ENCODE data around the gene CNTN1.

Gene CNTN1

DNA sequence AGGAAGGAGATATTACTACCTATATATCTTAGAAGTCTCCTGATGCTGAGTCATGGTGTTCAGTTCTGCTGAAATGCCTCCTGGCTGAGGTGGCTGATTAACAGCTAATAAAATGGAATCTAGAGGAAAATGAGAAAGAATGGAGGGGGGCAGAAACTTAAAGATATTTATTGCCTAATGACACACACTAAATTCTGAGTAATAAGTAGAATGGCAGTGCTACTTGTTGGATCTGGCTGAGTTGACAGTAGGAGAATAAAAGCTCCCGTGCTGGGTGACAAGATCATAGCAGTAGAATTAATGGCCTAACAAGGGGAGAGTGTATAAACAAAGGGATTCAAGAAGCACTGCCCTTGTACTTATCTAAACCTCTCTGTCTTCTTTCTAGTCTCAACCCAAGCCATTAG is 137.5 kb downstream of the CNTN1 start:
- no peaks in the 10 kb centered on the region for H3K27me3 Mint-ChIP-seq
- H3K9me3 Mint-ChIP-seq = peaks cover 2% of the 10 kb centered on the region
- H3K4me1 Mint-ChIP-seq (ENCODE audit: low read depth) = no peaks in the 10 kb centered on the region
- no peak for DNase-seq
- H3K36me3 Mint-ChIP-seq (ENCODE audit: low read depth) = no peaks in the 10 kb centered on the region
- no peak overlapping the region for H3K4me3 Mint-ChIP-seq
- H3K27ac Mint-ChIP-seq = no peak overlapping the region

DNA sequence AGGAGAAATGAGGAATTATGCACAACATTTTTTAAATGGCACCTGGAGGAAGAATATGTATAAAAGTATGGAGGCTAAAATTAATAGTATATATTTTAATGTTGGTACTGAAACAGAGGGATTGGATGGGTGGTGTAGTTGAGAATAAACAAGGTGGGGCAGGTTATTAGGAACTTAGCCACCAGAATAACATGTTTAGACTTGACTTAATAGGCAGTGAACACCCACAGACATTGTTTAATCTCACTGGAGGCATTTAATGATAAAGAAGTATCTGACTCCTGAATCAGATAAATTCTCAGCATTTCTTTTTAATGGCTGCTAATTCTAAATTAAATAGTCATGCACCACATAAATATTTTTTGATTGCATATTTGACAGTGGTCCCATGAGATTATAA is 139.7 kb downstream of the CNTN1 start:
- DNase-seq = no peak
- no peaks in the 10 kb centered on the region for H3K36me3 Mint-ChIP-seq (ENCODE audit: low read depth)
- H3K9me3 Mint-ChIP-seq = no peaks in the 10 kb centered on the region
- H3K27ac Mint-ChIP-seq = no peak overlapping the region
- no peaks in the 10 kb centered on the region for H3K27me3 Mint-ChIP-seq
- H3K4me3 Mint-ChIP-seq = no peak overlapping the region
- H3K4me1 Mint-ChIP-seq (ENCODE audit: low read depth) = no peaks in the 10 kb centered on the region

DNA sequence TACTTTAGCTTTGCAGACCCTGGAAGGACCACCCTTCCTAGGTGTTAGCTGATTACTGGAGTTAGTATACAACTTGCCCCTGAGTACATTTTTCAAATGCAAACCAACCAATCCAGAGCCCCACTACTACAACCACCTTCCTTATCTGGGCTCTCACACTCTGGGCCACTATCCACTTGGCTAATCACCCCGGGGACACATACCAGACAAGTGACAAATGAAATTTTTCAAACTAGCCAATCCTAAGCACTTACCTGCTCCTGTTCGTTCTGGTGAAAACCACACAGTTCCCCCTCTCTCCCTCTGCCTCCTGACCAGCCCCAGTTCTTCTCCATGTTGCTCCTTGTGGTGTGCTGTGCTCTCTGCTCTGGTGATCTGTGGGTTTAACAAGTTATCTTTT is 140.4 kb downstream of the CNTN1 start:
- Mint-ChIP-seq H3K4me3 (no peak overlapping the region), H3K9me3 (no peaks in the 10 kb centered on the region), H3K27ac (no peak overlapping the region), H3K4me1 (ENCODE audit: low read depth) (no peaks in the 10 kb centered on the region), H3K36me3 (ENCODE audit: low read depth) (no peaks in the 10 kb centered on the region), H3K27me3 (no peaks in the 10 kb centered on the region)
- no peak for DNase-seq

DNA sequence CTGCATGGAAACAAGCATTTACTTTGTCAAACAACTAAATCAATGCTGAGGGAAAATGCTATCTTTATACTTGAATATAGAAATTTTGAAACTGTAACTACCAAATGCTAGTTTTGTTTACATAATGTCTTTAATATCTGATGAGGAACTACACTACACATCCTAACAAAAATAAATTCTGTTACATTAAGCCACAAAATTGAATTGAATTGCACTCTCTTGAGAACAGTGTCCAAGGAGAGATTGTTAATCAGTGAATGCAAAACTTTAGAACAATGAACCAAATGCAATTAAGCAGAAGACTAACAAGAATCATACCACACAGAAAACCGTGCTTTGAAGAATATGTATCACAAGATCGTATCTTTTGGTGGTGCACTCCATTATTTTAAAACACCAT is 141.6 kb downstream of the CNTN1 start:
- DNase-seq = no peak
- H3K27me3 Mint-ChIP-seq = no peaks in the 10 kb centered on the region
- peaks cover 3% of the 10 kb centered on the region for H3K9me3 Mint-ChIP-seq
- H3K4me1 Mint-ChIP-seq (ENCODE audit: low read depth) = no peaks in the 10 kb centered on the region
- H3K27ac Mint-ChIP-seq = no peak overlapping the region
- no peak overlapping the region for H3K4me3 Mint-ChIP-seq
- H3K36me3 Mint-ChIP-seq (ENCODE audit: low read depth) = no peaks in the 10 kb centered on the region

DNA sequence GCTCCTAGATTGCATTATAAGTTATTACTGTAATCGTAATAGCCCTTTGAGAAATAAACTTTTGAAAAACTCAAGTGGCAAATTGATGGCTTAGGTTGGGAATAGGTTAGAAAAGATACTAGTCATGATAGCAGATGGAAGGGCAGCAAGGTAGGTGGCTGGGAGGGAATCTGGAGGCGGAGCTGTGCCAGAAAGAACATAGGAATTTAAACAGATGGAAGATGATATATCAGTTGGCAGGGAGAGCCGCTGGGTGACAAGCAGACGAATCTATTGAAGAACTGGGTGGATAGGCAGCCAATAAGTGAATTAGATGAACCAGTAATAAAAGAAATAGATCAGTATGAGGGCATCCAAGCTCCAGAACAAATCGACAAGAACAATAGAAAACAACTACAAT is 142.1 kb downstream of the CNTN1 start:
- Mint-ChIP-seq H3K27ac (no peak overlapping the region), H3K27me3 (no peaks in the 10 kb centered on the region), H3K9me3 (peaks cover 3% of the 10 kb centered on the region), H3K4me1 (ENCODE audit: low read depth) (no peaks in the 10 kb centered on the region), H3K36me3 (ENCODE audit: low read depth) (no peaks in the 10 kb centered on the region), H3K4me3 (no peak overlapping the region)
- no peak for DNase-seq

DNA sequence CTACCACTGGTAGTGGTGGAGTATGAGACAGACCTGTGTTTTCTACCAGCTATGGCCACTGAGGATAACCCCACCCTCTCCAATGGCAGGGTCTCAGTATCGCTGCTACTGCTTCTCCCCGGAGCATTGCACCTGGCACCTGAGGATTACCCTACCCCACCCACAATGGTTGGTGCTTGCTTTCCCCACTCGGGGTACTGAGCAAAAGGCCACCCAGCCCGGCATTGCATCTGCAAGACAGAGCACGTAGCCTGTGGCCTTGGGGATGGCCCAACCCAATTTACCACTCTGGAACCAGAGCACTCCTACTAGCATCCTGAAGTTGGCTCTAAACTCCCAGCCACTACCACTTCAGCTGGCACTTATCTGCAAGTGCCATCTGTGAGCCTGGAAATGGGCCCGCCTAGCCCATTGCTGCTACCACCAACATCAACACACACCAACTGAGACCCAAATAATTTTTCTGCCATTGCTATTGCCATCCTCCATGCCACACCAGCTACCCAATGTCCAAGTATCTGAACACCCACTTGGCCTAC is 145.7 kb downstream of the CNTN1 start:
- Mint-ChIP-seq H3K36me3 (ENCODE audit: low read depth) (no peaks in the 10 kb centered on the region), H3K4me1 (ENCODE audit: low read depth) (no peaks in the 10 kb centered on the region), H3K27ac (no peak overlapping the region), H3K4me3 (no peak overlapping the region), H3K9me3 (peaks cover 3% of the 10 kb centered on the region), H3K27me3 (no peaks in the 10 kb centered on the region)
- no peak for DNase-seq

DNA sequence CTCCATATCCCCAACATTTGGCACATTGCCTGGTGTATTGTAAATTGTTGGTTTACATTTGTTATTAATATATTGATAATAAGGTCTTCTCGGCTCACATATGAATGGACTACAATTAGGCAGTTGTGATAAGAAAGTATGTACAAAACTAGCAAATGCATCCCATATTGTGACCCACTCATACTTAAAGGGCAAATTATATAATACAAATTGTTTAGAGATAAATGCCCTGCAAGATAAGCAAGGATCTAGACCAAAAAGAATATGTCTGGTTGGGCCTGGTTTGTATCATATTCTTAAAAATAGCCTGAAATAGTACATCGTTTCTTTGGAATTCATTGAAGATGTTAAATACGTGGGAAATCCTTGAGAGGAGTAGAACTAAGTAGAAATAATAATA is 151.3 kb downstream of the CNTN1 start:
- Mint-ChIP-seq H3K4me1 (ENCODE audit: low read depth) (no peaks in the 10 kb centered on the region), H3K9me3 (peaks cover 2% of the 10 kb centered on the region), H3K27ac (no peak overlapping the region), H3K27me3 (no peaks in the 10 kb centered on the region), H3K36me3 (ENCODE audit: low read depth) (no peaks in the 10 kb centered on the region), H3K4me3 (no peak overlapping the region)
- no peak for DNase-seq

DNA sequence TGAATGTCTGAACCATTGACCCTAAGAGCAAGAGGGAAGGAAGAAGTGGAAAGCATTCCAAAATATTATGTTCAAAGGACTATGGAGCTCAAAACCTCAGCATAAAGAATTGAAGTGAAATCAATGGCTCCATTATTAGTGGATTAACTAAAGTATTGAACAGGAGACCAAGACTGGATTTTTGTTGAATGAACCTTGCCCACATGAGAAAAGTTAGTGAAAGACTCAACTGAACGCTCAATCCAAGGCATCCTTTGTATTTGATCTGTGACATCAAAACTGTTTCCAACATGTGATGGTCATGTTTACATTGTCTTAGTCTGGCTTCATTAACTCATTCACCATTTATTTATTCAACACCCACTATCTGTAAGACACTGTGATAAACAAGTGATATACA is 161.0 kb downstream of the CNTN1 start:
- Mint-ChIP-seq H3K9me3 (no peaks in the 10 kb centered on the region), H3K4me3 (no peak overlapping the region), H3K4me1 (ENCODE audit: low read depth) (no peaks in the 10 kb centered on the region), H3K27me3 (no peaks in the 10 kb centered on the region), H3K36me3 (ENCODE audit: low read depth) (no peaks in the 10 kb centered on the region), H3K27ac (no peak overlapping the region)
- no peak for DNase-seq

DNA sequence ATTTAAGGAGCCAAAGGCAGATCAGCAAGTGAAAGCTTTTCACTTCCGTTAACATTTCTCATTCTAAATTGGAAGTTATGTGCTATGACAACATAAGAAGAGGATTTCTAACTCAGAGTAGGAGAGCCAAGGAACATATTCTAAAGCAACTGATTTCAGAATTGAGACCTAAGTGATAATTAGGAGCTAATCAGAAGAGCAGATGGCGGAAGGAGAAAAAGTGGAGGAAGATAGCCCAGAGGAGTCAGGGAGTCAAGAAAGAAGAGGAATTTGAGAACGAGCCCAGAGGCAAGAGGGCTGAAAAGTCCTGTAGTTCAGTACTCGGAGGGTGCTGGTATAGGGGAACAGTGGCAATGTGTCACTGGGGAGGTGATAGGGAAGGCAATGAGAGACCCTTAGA is 162.4 kb downstream of the CNTN1 start:
- Mint-ChIP-seq H3K4me3 (no peak overlapping the region), H3K4me1 (ENCODE audit: low read depth) (no peaks in the 10 kb centered on the region), H3K9me3 (no peaks in the 10 kb centered on the region), H3K27me3 (no peaks in the 10 kb centered on the region), H3K27ac (no peak overlapping the region), H3K36me3 (ENCODE audit: low read depth) (no peaks in the 10 kb centered on the region)
- no peak for DNase-seq

DNA sequence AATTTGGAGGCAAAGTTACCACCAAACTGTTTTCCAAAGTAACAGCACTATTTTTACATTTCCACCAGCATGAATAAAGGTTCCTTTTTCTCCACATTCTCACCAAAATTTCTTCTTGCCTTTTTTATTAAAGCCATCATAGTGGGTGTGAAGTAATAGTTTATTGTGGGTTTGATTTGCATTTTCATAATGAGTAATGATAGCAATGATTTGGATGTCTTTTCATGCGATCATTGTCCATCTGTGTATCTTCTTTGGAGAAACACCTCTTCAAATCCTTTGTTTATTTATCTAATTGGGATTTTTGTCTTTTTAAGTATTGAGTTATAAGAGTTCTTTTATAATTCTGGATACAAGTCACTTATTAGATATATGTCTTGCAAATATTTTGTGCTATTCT is 172.7 kb downstream of the CNTN1 start:
- Mint-ChIP-seq H3K4me1 (ENCODE audit: low read depth) (no peaks in the 10 kb centered on the region), H3K27me3 (no peaks in the 10 kb centered on the region), H3K36me3 (ENCODE audit: low read depth) (no peaks in the 10 kb centered on the region), H3K27ac (no peak overlapping the region), H3K4me3 (no peak overlapping the region), H3K9me3 (no peaks in the 10 kb centered on the region)
- no peak for DNase-seq

DNA sequence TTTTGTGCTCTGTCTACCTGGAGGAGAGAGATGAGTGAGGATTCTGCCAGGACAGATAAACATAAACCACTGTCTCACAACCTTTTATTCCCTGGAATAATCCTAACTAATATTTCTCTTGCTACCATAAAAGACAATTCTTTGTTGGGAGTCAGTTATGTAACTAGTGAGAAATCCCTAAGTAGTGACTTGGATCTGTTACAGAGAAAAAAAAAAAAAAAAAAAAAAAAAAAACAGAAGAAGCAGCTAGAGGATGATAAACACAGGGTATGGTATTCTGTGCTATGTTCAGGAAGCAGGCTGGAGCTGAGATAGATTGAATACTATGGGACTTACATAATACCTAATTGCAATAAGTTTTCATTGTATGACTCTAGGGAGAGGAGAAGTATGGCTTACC is 178.7 kb downstream of the CNTN1 start:
- DNase-seq = no peak
- no peak overlapping the region for H3K27ac Mint-ChIP-seq
- no peaks in the 10 kb centered on the region for H3K9me3 Mint-ChIP-seq
- H3K27me3 Mint-ChIP-seq = no peaks in the 10 kb centered on the region
- H3K4me1 Mint-ChIP-seq (ENCODE audit: low read depth) = no peaks in the 10 kb centered on the region
- no peak overlapping the region for H3K4me3 Mint-ChIP-seq
- H3K36me3 Mint-ChIP-seq (ENCODE audit: low read depth) = no peaks in the 10 kb centered on the region

DNA sequence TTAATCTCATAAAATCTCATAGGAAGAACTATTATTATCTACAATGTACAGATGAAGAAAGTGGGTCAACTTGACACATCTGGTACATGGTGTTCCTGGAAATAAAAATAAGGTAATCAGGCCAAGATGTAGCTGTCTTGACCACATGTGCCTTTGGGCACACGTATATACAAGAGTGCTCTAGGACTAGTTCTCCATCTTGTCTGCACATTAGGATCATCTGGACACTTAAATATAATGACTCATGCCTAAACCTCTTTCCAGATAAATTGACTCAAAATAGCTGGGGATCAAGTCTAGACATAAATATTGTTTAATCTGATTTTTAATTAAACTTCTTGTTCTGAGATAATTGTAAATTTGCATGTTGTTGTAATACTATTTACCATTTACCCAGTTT is 182.6 kb downstream of the CNTN1 start:
- no peaks in the 10 kb centered on the region for H3K27me3 Mint-ChIP-seq
- H3K4me1 Mint-ChIP-seq (ENCODE audit: low read depth) = no peaks in the 10 kb centered on the region
- no peak for DNase-seq
- H3K27ac Mint-ChIP-seq = no peak overlapping the region
- H3K9me3 Mint-ChIP-seq = no peaks in the 10 kb centered on the region
- no peak overlapping the region for H3K4me3 Mint-ChIP-seq
- H3K36me3 Mint-ChIP-seq (ENCODE audit: low read depth) = no peaks in the 10 kb centered on the region

DNA sequence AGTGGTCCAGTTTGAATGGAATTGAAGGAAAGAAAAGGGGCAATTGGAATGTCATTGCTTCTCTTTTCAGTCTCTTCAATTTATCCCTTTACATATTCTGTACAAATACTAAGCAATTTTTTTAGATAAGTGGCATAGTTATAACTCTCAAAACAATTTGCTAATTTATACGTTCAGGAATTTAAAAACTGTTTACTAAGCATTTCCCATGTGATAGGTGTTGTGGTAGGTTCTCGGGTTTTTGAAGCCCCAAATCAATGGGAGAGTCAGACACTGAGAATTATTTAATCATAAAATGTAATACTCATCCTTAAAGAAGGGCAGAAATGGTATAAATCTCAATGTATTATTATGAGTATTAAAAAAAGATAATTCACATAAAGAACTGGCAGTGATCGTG is 197.1 kb downstream of the CNTN1 start:
- H3K27me3 Mint-ChIP-seq = no peaks in the 10 kb centered on the region
- no peak for DNase-seq
- no peaks in the 10 kb centered on the region for H3K36me3 Mint-ChIP-seq (ENCODE audit: low read depth)
- no peaks in the 10 kb centered on the region for H3K4me1 Mint-ChIP-seq (ENCODE audit: low read depth)
- peaks cover 3% of the 10 kb centered on the region for H3K9me3 Mint-ChIP-seq
- H3K4me3 Mint-ChIP-seq = no peak overlapping the region
- no peak overlapping the region for H3K27ac Mint-ChIP-seq

DNA sequence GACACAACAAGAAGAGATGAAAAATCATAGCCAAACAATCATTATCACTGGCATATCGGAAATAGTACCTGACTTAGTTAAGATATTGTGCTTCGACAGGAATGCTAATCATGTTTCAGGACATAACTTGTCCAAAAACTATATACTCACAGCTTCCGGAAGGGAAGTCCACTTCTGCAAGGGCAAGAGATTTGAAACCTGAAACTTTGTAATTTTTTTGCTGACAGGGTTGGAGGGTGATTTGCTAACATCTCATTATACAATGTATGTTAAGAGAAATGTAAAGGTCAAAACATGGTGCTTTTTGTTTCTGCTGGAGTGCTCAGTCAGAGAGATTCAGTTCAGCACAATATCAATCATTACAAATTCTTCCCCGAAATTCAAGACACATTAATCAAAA is 200.3 kb downstream of the CNTN1 start:
- Mint-ChIP-seq H3K27me3 (no peaks in the 10 kb centered on the region), H3K9me3 (peaks cover 3% of the 10 kb centered on the region), H3K4me1 (ENCODE audit: low read depth) (no peaks in the 10 kb centered on the region), H3K27ac (no peak overlapping the region), H3K4me3 (no peak overlapping the region), H3K36me3 (ENCODE audit: low read depth) (no peaks in the 10 kb centered on the region)
- DNase-seq = no peak

DNA sequence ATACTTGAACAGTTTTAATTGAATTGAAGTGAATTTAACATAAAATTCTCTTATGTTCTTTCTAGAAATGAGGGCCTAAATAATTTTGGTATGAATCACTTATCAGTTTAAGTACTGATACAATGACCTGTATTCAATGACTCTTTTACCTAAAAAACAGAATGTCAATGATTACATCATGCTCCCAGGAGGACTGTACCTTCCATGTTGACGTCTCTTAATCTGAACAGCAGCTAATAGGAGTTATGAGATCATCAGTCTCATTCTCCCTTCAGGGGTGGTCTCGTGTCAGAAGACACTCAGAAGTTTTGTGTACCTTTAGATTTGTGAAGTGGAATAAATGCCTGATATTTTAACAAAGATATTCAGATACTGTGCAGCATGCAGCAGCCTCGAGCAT is 206.3 kb downstream of the CNTN1 start:
- no peak for DNase-seq
- Mint-ChIP-seq H3K27ac (no peak overlapping the region), H3K27me3 (no peaks in the 10 kb centered on the region), H3K36me3 (ENCODE audit: low read depth) (no peaks in the 10 kb centered on the region), H3K4me1 (ENCODE audit: low read depth) (no peaks in the 10 kb centered on the region), H3K9me3 (no peaks in the 10 kb centered on the region), H3K4me3 (no peak overlapping the region)

DNA sequence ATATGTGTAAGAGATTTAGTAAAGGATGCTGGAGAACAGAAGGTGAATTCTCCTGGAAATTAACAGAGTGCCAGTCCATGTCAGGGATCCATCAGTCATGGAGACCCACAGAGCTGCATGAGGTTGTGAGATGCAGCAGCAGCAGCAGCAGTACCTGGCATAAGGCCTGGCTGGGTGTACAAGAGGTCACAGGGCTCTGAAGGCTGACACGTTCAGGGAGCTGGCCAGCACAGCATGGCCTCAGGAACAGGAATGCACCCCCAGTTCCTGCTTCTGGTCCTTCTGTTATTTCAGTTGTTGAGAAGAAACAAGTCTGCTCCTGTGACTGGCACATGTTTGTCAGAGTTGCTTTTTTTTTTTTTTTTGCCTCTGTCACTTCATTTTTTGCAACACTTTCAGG is 210.8 kb downstream of the CNTN1 start:
- no peaks in the 10 kb centered on the region for H3K9me3 Mint-ChIP-seq
- no peaks in the 10 kb centered on the region for H3K27me3 Mint-ChIP-seq
- no peak overlapping the region for H3K27ac Mint-ChIP-seq
- H3K4me1 Mint-ChIP-seq (ENCODE audit: low read depth) = no peaks in the 10 kb centered on the region
- H3K36me3 Mint-ChIP-seq (ENCODE audit: low read depth) = no peaks in the 10 kb centered on the region
- no peak for DNase-seq
- H3K4me3 Mint-ChIP-seq = no peak overlapping the region
